ENCODE measurements around the gene RNF17. TPM values are rescaled to one million over a fixed set of nuclear protein-coding genes. Genes with fewer than 3 reads are reported as not detected.

The RNF17 gene
- total RNA-seq, 4 donors from 2014 or later: 0.21 to 2.0 TPM; not detected in 2

DNA sequence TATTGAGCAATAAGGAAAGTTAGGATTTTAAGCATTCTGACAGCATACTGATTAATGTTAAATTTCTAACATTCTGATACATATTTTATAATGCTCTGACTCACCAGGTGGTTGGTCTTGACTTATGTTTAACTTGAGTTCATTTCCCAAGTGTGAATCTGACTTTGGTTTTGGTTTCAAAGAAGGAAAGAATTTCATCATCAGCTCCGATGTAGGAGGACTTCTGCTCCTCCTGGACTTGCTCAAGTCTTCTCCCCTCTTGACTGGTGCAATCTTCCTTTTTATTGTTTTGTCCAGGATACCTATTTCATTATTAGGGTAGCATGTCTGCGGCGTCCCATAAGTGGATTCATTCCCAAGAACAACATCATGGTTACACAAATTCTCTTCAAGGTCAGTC, 141.3 kb downstream of the RNF17 start:
- Histone ChIP-seq H3K4me3 (no peak overlapping the region), H3K9me3 (no peaks in the 10 kb centered on the region), H3K27ac (no peak overlapping the region), H3K4me1 (no peaks in the 10 kb centered on the region), H3K36me3 (peaks cover 0 to 67% (median 0%) of the 10 kb centered on the region in 3 donors), H3K27me3 (no peaks in the 10 kb centered on the region)
- 72 to 91% methylated on average over 3 of the region's 3 CpGs for WGBS, 2 donors
- TF ChIP-seq POLR2A (IDR thresholded peaks at IDR 0.05) (no peak), EP300 (IDR thresholded peaks at IDR 0.05) (no peak)
- TF ChIP-seq, protein P1, sequence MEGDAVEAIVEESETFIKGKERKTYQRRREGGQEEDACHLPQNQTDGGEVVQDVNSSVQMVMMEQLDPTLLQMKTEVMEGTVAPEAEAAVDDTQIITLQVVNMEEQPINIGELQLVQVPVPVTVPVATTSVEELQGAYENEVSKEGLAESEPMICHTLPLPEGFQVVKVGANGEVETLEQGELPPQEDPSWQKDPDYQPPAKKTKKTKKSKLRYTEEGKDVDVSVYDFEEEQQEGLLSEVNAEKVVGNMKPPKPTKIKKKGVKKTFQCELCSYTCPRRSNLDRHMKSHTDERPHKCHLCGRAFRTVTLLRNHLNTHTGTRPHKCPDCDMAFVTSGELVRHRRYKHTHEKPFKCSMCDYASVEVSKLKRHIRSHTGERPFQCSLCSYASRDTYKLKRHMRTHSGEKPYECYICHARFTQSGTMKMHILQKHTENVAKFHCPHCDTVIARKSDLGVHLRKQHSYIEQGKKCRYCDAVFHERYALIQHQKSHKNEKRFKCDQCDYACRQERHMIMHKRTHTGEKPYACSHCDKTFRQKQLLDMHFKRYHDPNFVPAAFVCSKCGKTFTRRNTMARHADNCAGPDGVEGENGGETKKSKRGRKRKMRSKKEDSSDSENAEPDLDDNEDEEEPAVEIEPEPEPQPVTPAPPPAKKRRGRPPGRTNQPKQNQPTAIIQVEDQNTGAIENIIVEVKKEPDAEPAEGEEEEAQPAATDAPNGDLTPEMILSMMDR (IDR thresholded peaks at IDR 0.05): no peak
- DNase-seq (ENCODE audit: low spot score in 2 of 2): no peak

DNA sequence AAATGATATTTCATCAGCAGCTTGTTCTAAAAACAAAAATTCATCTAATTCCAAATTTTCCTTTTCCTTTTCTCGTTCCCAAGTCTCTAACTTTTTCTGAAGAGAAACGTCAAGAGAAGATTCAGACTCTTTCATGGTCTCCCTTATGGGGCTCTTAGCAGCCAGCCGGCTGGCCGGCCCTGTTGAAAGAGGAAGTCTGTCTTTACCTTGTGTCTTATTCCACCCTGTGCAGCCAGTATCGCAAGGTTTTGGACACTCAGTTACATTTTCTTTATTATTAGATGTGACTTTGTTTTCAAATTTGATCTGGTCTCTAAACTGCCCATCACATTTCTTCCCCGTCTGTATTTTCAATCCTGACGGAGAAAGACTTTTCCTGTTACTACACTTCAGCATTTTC, 142.3 kb downstream of the RNF17 start:
- Histone ChIP-seq H3K4me1 (no peaks in the 10 kb centered on the region), H3K27me3 (no peaks in the 10 kb centered on the region), H3K9me3 (no peaks in the 10 kb centered on the region), H3K36me3 (peaks cover 0 to 68% (median 0%) of the 10 kb centered on the region in 3 donors), H3K4me3 (no peak overlapping the region), H3K27ac (no peak overlapping the region)
- WGBS, 2 donors: 89 to 93% methylated on average over 7 of the region's 7 CpGs
- DNase-seq (ENCODE audit: low spot score in 2 of 2): no peak
- TF ChIP-seq, protein P1 (IDR thresholded peaks at IDR 0.05): no peak
- no peak for TF ChIP-seq POLR2A (IDR thresholded peaks at IDR 0.05)
- no peak for TF ChIP-seq EP300 (IDR thresholded peaks at IDR 0.05)

DNA sequence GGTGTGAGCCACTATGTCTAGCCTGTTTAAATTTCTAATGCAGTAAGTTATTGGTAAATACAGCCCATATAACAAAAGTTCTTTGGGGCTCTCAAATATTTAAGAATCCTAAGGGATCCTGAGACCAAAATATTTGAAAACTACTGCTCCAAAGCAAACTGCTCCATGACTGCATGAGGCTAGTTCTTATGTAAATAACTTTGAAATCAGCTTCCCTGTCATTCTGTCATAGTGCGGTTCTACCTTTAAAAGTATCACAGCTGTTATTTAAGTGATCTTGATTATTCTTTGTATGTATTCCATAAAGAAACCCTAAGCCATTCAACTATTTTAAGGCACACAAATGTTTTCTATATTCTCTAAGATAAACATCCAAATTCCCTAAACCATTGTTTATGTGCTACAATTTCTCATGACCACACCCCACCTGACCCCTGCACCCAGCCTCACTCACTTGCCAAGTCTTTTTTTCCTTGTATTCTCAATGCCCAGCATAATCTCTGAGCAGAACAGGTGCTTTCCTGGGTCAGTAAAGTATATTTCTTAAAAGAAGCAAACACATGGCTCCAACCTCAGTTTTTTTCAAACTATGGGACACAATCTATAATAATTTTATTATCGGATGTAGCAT, 146.6 kb downstream of the RNF17 start:
- no peak overlapping the region for H3K27ac ChIP-seq
- H3K9me3 ChIP-seq: no peaks in the 10 kb centered on the region
- no peaks in the 10 kb centered on the region for H3K27me3 ChIP-seq
- no peak for TF ChIP-seq EP300 (IDR thresholded peaks at IDR 0.05)
- TF ChIP-seq, protein P1 (IDR thresholded peaks at IDR 0.05): no peak
- TF ChIP-seq POLR2A (IDR thresholded peaks at IDR 0.05): no peak
- WGBS, 2 donors: 92 to 93% methylated on average over 2 of the region's 2 CpGs
- H3K36me3 ChIP-seq: peaks cover 0 to 52% (median 0%) of the 10 kb centered on the region in 3 donors
- H3K4me3 ChIP-seq: no peak overlapping the region
- H3K4me1 ChIP-seq: no peaks in the 10 kb centered on the region
- DNase-seq (ENCODE audit: low spot score in 2 of 2): no peak

DNA sequence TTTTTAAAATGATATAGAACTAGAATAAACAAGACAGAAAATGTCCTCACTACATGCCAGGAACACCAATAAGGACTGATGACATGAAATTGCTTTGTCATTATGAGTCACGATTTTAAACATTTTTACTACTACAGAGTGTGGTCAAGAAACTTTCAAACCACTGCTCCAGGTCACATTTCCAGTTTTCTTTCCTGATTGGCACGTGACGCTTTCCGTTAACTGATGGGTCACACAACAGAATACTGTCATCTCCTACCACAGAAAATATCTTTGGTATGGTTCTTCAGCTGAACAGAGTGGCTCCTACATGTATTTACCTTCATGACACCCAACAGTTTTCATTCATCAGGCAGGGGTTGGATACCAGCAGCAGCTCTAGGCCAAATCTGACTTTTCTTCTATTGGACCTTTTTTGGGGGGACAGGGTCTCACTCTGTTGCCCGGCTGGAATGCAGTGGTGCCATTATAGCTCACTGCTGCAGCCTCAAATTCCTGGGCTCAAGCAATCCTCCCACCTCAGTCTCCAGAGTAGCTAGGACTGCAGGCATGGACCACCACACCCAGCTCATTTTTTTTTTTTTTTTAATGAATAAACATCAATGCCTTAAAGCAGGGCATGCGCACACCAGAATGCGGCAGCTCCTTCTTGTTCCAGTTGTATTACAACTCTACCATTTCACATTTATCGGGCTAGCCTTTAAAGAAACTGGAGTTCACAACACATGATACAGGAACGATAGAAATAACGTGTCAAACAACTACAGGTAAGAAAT, 147.4 kb downstream of the RNF17 start:
- no peaks in the 10 kb centered on the region for H3K27me3 ChIP-seq
- no peak overlapping the region for H3K27ac ChIP-seq
- TF ChIP-seq EP300 (IDR thresholded peaks at IDR 0.05): no peak
- TF ChIP-seq POLR2A (IDR thresholded peaks at IDR 0.05): no peak
- TF ChIP-seq, protein P1 (IDR thresholded peaks at IDR 0.05): no peak
- no peaks in the 10 kb centered on the region for H3K4me1 ChIP-seq
- 87 to 92% methylated on average over 10 of the region's 10 CpGs for WGBS, 2 donors
- DNase-seq (ENCODE audit: low spot score in 2 of 2): no peak
- H3K9me3 ChIP-seq: no peaks in the 10 kb centered on the region
- H3K4me3 ChIP-seq: no peak overlapping the region
- peaks cover 0 to 45% (median 0%) of the 10 kb centered on the region in 3 donors for H3K36me3 ChIP-seq

DNA sequence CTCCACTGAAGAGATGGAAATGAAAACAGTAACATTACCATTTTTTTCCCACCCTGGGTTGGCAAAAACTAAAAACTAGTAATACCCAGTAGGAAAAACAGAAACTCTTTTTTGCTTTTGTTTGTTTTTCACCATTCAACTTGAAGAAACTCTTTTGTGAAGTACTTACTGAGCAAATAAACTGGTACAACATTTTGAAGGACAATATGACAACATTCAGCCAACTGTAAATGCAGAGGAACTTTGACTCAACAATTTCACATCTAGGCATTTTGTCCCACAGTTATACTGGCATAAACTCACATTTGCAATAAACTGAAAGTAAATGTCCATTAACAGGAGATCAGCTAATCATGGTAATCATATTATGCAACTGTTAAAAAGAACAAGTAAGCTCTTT, 152.5 kb downstream of the RNF17 start:
- no peak for DNase-seq (ENCODE audit: low spot score in 2 of 2)
- Histone ChIP-seq H3K36me3 (peaks cover 0 to 5% (median 0%) of the 10 kb centered on the region in 3 donors), H3K27ac (no peak overlapping the region), H3K9me3 (no peaks in the 10 kb centered on the region), H3K4me1 (peaks cover 0 to 1% (median 0%) of the 10 kb centered on the region in 4 donors), H3K4me3 (no peak overlapping the region), H3K27me3 (no peaks in the 10 kb centered on the region)
- TF ChIP-seq, protein P1 (IDR thresholded peaks at IDR 0.05): no peak
- TF ChIP-seq EP300 (IDR thresholded peaks at IDR 0.05) (no peak), POLR2A (IDR thresholded peaks at IDR 0.05) (no peak)
